ENCODE data around the gene MMP17.

GRCh38 chr12:131894313-131894860 lies 66.2 kb downstream of the MMP17 start, which contains the start of gene ULK1:
- TF ChIP-seq CTCF (IDR thresholded peaks at IDR 0.05) (no peak), POLR2A (IDR thresholded peaks at IDR 0.05) (peak; percentile 73 to 96 (median 80)), EP300 (IDR thresholded peaks at IDR 0.05) (no peak), POLR2AphosphoS5 (IDR thresholded peaks at IDR 0.05) (peak; percentile 49 to 88)
